ENCODE data around the gene PHPT1.

The PHPT1 gene

DNA sequence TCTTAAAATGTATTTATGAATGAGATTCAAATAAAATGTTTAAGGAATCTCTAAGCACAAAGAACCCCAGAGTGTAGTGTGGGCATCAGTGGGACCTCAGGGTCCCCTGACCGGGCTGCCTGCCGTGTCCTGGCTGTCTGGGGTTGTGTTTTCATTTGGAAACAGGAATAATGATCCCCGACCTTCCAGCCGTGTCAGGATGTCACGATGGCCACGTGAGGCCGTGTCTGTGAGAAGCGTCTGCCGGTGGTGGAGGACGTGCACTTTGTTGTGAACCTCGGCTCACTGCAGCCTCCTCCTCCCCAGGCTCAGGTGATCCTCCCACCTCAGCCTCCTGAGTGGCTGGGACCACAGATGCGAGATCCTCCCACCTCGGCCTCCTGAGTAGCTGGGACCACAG lies 41.5 kb downstream of the PHPT1 start:
- no peak for DNase-seq

DNA sequence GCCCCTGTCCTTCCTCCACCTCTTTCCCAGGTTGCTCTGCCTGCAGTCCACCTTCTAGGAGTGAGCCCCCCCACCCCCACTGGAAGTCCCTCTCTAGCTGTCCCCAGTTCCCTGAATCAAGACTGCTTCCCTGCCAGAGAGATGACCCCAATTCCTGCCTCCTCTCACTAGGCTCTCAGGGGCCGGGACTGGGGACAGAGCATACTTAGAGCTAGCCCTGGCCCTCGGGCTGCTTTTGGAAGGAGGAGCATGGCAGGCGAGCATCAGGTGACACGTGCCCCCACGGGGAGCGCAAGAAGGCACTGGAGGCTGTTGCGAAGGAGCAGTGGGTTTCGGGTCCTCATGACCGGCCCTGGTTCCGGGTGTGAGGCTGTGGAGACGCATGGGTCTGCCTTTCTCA lies 46.8 kb downstream of the PHPT1 start:
- no peak for DNase-seq

DNA sequence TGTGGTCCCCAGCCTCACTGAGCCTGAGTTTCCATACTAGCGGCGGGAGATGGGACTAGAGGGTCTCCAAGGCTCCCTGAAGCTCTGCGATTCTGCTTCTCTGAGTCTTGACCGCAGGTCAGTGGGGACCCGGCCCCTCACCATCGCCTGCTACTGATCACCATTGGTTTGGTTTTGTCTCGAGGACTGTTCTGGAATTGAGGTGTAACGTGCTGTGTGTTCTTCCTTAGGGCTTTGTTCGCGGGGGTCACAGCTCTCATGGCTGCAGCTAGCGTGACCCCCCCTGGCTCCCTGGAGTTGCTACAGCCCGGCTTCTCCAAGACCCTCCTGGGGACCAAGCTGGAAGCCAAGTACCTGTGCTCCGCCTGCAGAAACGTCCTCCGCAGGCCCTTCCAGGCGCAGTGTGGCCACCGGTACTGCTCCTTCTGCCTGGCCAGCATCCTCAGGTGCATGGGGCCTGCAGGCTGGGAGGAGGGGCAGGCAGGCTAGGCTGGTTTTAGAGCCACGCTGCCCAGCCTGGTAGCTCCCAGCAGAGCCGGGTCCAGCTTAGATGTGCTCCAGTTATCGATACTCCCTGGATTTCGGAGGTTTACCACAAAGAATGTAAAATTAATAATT lies 49.4 kb downstream of the PHPT1 start:
- no peak for DNase-seq

DNA sequence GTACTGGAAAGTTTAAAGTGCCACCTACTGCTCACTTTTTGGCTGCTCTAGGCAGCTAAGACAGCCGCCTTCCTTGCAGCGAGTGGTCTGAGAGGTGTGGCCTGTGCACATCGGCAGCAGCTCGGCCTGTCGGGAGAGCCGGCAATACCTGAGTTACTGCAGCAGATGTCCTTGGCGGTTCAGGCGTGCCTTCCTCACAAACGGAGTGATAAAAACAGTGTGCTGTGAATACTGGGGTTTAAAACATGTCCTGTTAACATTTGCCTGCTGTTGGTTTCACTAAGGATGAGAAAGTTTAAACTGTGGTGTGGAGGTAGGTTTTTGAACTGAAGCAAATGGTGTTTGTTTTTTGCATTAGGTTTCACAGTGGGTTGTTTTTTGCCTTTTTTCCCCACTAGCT lies 50.0 kb downstream of the PHPT1 start:
- DNase-seq: no peak

DNA sequence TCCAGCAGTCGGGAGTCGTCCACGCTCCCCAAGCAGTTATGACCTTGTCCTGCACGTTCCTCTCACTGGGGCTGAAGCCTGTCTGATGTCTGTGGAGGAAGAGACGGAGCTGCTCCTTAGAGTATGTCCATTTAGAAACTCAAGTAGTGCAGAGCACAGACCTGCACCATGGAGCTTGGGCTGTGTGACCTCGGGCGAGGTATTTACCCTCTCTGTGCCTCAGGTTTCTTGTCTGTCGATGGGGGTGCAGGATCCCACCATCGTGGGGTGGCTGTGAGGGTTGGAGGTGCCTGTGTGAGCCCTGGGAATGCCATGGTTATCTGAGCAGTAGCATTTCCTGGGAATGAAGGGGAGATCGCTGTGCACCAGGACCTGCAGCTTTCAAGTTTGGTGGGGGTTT lies 51.3 kb downstream of the PHPT1 start:
- DNase-seq: no peak
